Measurements from ENCODE around the gene AGAP5.
"Not testable (repeated sequence)": the region's sequence is repeated elsewhere in the genome, so short reads cannot be mapped to it uniquely, and the experiment has no call there.

AGAP5 gene

DNA sequence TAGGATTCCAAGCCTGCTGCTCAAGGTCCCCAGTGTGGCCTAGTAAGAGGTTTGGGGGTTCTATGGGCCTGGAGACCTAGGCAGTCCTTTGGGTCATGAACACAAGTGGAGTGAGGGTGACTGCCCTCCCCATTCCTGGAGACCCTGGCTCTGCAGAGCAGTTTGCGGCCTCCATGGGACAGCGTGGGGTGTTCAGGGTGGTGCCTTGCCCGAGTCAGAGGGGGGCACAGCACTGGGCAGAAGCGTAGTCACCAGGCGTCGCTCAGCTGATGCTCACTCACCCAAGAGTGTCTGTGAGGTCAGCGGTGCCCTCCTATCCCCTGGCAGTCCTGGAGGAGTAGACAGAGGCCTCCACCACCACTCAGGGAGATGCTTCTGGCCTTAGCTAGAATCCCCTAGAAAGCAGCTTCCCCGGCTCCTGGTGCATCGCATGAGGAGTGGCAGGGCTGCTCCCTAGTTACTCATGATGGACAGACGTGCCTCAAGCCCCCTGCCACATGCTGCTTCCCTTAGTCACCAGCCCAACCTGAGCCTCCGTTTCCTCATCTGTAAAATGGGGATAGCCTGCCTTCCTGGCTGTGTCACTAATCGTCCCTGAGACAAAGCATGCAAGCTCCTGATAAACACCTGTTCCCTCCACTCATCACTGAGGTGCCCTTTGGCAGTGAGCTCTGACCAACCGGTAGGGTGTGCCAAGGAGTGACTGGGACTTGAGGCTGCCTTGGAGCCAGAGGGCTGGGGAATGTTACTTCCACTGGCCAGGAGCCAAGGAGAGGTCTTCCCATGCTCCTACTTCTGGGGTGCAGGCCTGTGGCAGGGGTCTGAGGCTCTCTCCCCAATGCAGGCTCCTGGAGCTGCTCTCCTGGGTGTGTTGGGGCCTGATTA, 33.5 kb downstream of the AGAP5 start:
- not testable (repeated sequence) for DNase-seq; H3K27ac Mint-ChIP-seq; H3K4me1 Mint-ChIP-seq; H3K9me3 Mint-ChIP-seq; H3K27me3 Mint-ChIP-seq (ENCODE audit: low read depth, poor library complexity); H3K36me3 Mint-ChIP-seq (ENCODE audit: low read depth); H3K4me3 Mint-ChIP-seq

DNA sequence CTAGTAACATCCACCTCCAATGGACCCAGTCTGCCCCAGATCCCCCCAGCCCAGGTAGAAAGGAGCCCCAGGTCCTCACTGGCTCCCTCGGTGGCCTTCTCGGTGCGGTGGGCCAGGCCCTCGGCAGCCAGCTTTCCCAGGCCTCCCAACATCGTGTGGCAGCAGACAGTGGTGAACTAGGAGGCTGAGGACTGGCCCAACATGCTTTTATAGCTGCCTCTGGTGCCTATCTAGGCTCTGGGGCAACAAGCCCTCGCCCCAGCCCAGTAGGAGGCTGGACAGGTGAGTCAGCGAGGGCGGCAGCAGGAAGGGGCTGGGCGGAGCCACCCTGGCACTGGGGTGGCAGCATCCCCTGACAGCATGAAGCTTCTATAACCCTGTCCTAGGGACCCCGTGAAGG, 34.3 kb downstream of the AGAP5 start:
- not testable (repeated sequence) for H3K9me3 Mint-ChIP-seq, DNase-seq

DNA sequence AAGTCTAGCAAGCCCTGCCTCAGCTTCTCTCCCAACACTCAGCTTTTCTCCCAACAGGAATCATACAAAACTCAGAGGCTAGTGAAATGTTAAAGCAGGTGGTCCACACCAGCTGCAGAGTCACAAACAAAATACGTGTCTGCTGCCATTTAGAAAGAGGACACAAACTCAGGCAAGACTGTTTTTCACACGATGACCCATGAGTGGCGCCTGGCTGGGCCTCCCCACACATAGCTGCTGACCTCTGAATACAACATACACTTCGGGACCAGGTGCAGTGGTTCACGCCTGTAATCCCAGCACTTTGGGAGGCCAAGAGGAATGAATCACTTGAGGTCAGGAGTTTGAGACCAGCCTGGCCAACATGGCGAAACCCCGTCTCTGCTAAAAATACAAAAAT, 35.2 kb downstream of the AGAP5 start:
- DNase-seq; H3K27me3 Mint-ChIP-seq (ENCODE audit: low read depth, poor library complexity); H3K4me1 Mint-ChIP-seq; H3K36me3 Mint-ChIP-seq (ENCODE audit: low read depth); H3K4me3 Mint-ChIP-seq; H3K9me3 Mint-ChIP-seq: not testable (repeated sequence)
- peak overlapping the region; percentile 93 for H3K27ac Mint-ChIP-seq

More for the DNA sequence above, 34.3 kb downstream of the AGAP5 start:
- not testable (repeated sequence) for H3K27ac Mint-ChIP-seq; H3K36me3 Mint-ChIP-seq (ENCODE audit: low read depth); H3K4me3 Mint-ChIP-seq; H3K4me1 Mint-ChIP-seq; H3K27me3 Mint-ChIP-seq (ENCODE audit: low read depth, poor library complexity)

DNA sequence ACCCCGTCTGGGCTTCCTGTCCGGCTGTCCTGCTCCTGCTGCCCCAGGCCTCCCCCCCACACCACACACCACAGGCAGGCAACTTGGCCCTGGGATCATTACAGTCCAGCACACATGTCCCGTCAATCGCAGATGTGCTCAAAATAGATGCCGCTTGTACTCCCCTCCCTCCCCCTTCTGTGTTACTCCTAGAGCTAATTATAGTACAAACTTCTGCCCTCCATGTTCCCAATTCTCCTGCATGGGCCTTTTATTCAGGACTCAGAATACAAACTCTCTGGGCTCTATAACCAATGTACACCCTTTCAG, 42.0 kb downstream of the AGAP5 start, which contains the start of gene SYNPO2L:
Gene SYNPO2L, minus strand, starts transcription at position 40 of the 309 bp plus-strand sequence. CDS start 107 bp downstream, outside the sequence.
- no peaks in the 10 kb centered on the region for H3K27me3 Mint-ChIP-seq (ENCODE audit: low read depth, poor library complexity)
- no peak within 1 kb of the TSS for H3K4me3 Mint-ChIP-seq
- no peaks in the 10 kb centered on the region for H3K9me3 Mint-ChIP-seq
- no peak for DNase-seq
- H3K36me3 Mint-ChIP-seq (ENCODE audit: low read depth) = no peaks in the 10 kb centered on the region
- no peaks in the 10 kb centered on the region for H3K4me1 Mint-ChIP-seq
- H3K27ac Mint-ChIP-seq = no peak within 1 kb of the TSS
- TF ChIP-seq, protein P1, sequence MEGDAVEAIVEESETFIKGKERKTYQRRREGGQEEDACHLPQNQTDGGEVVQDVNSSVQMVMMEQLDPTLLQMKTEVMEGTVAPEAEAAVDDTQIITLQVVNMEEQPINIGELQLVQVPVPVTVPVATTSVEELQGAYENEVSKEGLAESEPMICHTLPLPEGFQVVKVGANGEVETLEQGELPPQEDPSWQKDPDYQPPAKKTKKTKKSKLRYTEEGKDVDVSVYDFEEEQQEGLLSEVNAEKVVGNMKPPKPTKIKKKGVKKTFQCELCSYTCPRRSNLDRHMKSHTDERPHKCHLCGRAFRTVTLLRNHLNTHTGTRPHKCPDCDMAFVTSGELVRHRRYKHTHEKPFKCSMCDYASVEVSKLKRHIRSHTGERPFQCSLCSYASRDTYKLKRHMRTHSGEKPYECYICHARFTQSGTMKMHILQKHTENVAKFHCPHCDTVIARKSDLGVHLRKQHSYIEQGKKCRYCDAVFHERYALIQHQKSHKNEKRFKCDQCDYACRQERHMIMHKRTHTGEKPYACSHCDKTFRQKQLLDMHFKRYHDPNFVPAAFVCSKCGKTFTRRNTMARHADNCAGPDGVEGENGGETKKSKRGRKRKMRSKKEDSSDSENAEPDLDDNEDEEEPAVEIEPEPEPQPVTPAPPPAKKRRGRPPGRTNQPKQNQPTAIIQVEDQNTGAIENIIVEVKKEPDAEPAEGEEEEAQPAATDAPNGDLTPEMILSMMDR (IDR thresholded peaks at IDR 0.05) = no peak

DNA sequence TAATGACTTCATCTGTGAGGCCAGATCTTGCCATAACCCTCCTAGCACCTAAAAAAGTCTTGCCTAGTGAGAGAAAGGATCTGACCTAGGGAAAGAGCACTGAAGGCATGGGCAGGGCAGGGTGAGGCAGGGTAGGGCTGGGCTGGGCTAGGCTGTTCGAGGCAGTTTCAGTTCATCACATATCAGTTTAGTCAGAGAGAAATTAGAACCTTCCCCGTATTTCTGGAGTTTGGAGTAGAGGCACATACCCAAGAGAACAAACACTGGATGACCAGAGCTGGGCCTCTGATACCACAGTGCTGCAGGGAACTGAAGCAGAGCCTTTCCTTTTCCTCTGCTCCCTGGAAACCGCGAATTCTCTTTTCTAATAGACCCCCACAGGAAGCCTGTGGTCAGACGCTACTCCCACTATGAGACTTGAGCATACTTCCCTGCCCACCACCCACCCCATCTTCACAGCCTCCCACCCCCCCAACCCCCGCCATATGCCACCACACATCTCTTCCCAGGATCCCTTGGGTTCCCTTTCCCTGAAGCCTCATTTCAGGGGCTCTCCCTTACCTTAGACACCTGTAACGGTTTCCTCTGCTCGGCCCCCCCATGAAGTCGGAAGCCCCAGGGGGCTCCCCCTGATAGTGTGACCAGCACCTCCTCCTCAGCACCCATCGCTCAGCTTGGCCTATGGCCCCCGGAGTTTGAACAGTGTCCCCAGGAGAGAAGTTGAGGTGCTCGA, 42.5 kb downstream of the AGAP5 start:
- no peaks in the 10 kb centered on the region for H3K36me3 Mint-ChIP-seq (ENCODE audit: low read depth)
- no peaks in the 10 kb centered on the region for H3K9me3 Mint-ChIP-seq
- no peak for DNase-seq
- TF ChIP-seq, protein P1 (IDR thresholded peaks at IDR 0.05) = no peak
- no peak overlapping the region for H3K27ac Mint-ChIP-seq
- H3K27me3 Mint-ChIP-seq (ENCODE audit: low read depth, poor library complexity) = peaks cover 3% of the 10 kb centered on the region
- peaks cover 3% of the 10 kb centered on the region for H3K4me1 Mint-ChIP-seq
- no peak overlapping the region for H3K4me3 Mint-ChIP-seq

DNA sequence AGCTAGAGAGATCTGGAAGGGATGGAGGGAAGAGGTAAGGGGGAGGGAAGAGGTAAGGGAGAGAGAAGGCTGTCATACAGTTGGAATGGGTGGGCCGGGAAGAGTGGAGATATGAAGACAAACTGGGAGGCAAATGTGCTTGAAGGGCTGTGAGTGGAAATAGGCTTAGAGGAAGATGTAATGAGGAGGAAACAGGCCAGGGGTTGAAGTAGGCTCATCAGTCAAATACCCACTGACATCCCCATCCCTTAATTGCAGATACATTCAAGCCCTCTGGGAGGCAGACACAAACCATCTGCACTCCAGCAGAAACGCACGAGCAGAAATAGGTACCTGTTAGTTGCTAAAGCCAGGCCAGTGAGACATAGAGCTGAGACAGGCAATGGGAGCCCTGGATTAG, 44.2 kb downstream of the AGAP5 start:
- peaks cover 6% of the 10 kb centered on the region for H3K27me3 Mint-ChIP-seq (ENCODE audit: low read depth, poor library complexity)
- DNase-seq = no peak

DNA sequence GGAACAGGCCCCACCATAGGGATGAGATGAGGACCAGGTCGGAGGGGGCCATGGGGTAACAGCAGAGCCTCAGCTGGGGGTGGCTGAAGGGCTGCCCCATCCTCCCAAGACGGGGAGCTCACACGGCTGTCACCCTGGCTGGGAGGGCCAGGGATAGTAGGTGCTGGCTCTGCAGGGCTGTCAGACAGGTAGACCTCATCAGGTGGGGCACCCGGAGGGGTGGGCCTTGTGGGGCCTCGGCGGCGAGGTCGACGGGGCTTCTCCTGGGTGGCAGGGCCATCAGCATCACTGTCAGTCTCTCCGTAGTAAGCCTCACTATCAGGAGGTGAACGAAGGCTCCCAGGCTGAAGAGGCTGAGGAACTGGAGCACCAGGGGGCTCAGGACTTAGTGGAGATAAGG, 44.7 kb downstream of the AGAP5 start:
- Mint-ChIP-seq H3K27me3 (ENCODE audit: low read depth, poor library complexity) (peaks cover 6% of the 10 kb centered on the region), H3K27ac (no peak overlapping the region), H3K9me3 (no peaks in the 10 kb centered on the region), H3K4me1 (peaks cover 16% of the 10 kb centered on the region), H3K4me3 (no peak overlapping the region), H3K36me3 (ENCODE audit: low read depth) (no peaks in the 10 kb centered on the region)
- TF ChIP-seq, protein P1 (IDR thresholded peaks at IDR 0.05) = no peak
- DNase-seq = no peak

More for the DNA sequence above, 44.2 kb downstream of the AGAP5 start:
- no peaks in the 10 kb centered on the region for H3K36me3 Mint-ChIP-seq (ENCODE audit: low read depth)
- peak overlapping the region; percentile 50 for H3K27ac Mint-ChIP-seq
- H3K9me3 Mint-ChIP-seq = no peaks in the 10 kb centered on the region
- TF ChIP-seq, protein P1 (IDR thresholded peaks at IDR 0.05) = no peak
- H3K4me3 Mint-ChIP-seq = no peak overlapping the region
- peaks cover 13% of the 10 kb centered on the region for H3K4me1 Mint-ChIP-seq

Data from nephron progenitor cell (in vitro differentiated cells).